Adrenal gland (tissue), 12 donors: ENCODE data around the gene DNAH8. TPM values are rescaled to one million over a fixed set of nuclear protein-coding genes. Genes with fewer than 3 reads are reported as not detected.

ENCODE experiments used
- DNase-seq, 7 donors: peaks; one replicate each; pipeline ENCODE4 v3.0.0-alpha.2; 2019 to 2020
- H3K27ac ChIP-seq, 5 donors: fragments of 200-600 bp; sonication (generic) in 4 of 5; 1 replicate in 3 of 5; 2 replicates in 2 of 5; pipeline versions ENCODE4 v1.5.1 to v1.8.0; 2016 to 2020; ENCODE audit warnings: mild to moderate bottlenecking in 1 of 5
- H3K27me3 ChIP-seq: fragments of 200-600 bp; 2 replicates; pipeline ENCODE4 v1.8.0; 2021
- H3K36me3 ChIP-seq, 2 donors: fragments of 200-600 bp; replicated peaks in 1 of 2; 1 replicate in 1 of 2; 2 replicates in 1 of 2; pipeline versions ENCODE4 v1.5.1 to v1.8.0; 2018 to 2022
- H3K4me1 ChIP-seq, 2 donors: fragments of 200-600 bp; replicated peaks in 1 of 2; 1 replicate in 1 of 2; 2 replicates in 1 of 2; pipeline versions ENCODE4 v1.5.1 to v1.8.0; 2018 to 2021
- H3K4me3 ChIP-seq, 4 donors: fragments of 200-600 bp; sonication (generic) in 3 of 4; one replicate each; pipeline ENCODE4 v1.5.1; 2016 to 2018
- H3K9me3 ChIP-seq, 3 donors: fragments of 200-600 bp; sonication (generic) in 1 of 3; replicated peaks in 1 of 3; 1 replicate in 2 of 3; 2 replicates in 1 of 3; pipeline versions ENCODE4 v1.5.1 to v1.8.0; 2016 to 2021
- POLR2A ChIP-seq, 2 donors: fragments of 450-650 bp; IDR thresholded peaks; one replicate each; pipeline ENCODE4 v1.6.1; 2017; ENCODE audit warnings: antibody characterized with exemption in 2 of 2, mild to moderate bottlenecking in 2 of 2, moderate library complexity in 1 of 2
- WGBS, 4 donors: extraction: QIAGEN DNeasy Blood & Tissue Kit in 2 of 4; methylation state at CpG; one replicate each; pipeline versions ENCODE4 v1.1.5 to v1.1.7; 2013 to 2017; 5-methylcytosine and 5-hydroxymethylcytosine counted together
- intact Hi-C, 2 donors: fragments of 100-400 bp; cut with DNase I; formaldehyde crosslinking; loops; one replicate each; pipeline versions ENCODE4 v1.14.1 to v1.15.0; 2022 to 2023
- polyA plus RNA-seq, 3 donors: library from polyadenylated mRNA; stranded (reverse); fragments of 200-250 nt in 2 of 3; fragments of 350-450 nt in 1 of 3; fragmentation: Illumina TruSeq in 1 of 3; extraction: RNeasy Lipid Tissue Mini Kit (QIAGEN cat#74804) in 1 of 3; gene quantifications; one replicate each; pipeline ENCODE4 v1.2.3, GENCODE V29; 2013 to 2014
- total RNA-seq, 9 donors: library from RNA; depleted of rRNA in 4 of 9; stranded (reverse); fragments of >200 nt in 4 of 9; fragments of 120-200 nt in 1 of 9; fragmentation: NEBNext Ultra II Directional in 1 of 9; extraction: Animal tissue kit (Norgen Biotek cat#: 25700) in 1 of 9; gene quantifications; one replicate each; pipeline versions ENCODE4 v1.1.0 to v1.2.4, GENCODE V29; 2013 to 2023
- TF ChIP-seq, protein P1 (sequence below), 6 experiments: fragments of 450-650 bp in 4 of 6; fragments of 200-600 bp in 2 of 6; sonication (generic) in 1 of 6; IDR thresholded peaks; 1 replicate in 5 of 6; 2 replicates in 1 of 6; pipeline versions ENCODE4 v1.5.1 to v1.8.0; 2016 to 2021; ENCODE audit warnings: antibody characterized with exemption in 6 of 6, mild to moderate bottlenecking in 2 of 6, moderate library complexity in 1 of 6
- donor health status: healthy with polysubstance abuse.
- donor health status: Bipolar disorder and iron deficiency.
- donor health status: DM: yes; HTN: yes; CAD: no.
- donor health status: DM: no; HTN: no; CAD: no.
- donor health status: DM: no; HTN: no; CAD: no.
- donor health status: DM: yes; HTN: yes; CAD: no.

DNAH8 gene
- total and polyA plus RNA-seq, 12 donors = under 0.01 to 0.02 TPM; not detected in 10

DNA sequence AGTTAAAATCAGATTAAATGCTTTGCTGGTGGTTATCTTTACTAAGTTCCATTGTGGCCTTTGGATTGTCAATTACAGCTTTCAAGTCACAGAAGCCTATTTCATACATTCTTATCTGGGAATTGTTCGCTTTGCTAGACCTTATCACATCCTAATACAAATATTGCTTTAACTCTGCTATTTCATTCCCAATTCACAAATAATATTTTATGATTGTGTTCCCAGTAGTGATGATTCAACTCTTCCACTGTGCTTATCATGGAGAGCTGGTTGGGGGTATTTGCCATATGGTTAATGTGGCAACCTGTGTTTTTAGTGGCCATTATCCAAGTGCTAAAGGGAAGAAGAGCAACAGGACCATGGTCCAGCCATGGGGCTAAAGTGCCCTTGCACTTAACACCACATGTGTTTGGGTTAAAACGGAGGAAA lies 260.5 kb downstream of the DNAH8 start:
- DNase-seq = no peak
- no peaks in the 10 kb centered on the region for H3K4me1 ChIP-seq
- no peaks in the 10 kb centered on the region for H3K9me3 ChIP-seq
- intact Hi-C loops = loop anchor here (10.0 kb wide), 1 partner anchor 329 kb away; no protein-coding TSS in a partner anchor
- H3K27me3 ChIP-seq = peaks cover 25% of the 10 kb centered on the region
- no peak overlapping the region for H3K27ac ChIP-seq
- H3K4me3 ChIP-seq = no peak overlapping the region
- WGBS, 4 donors = 55 to 75% (median 63%) methylated on average over 2 of the region's 2 CpGs
- no peak for TF ChIP-seq POLR2A (IDR thresholded peaks at IDR 0.05)
- TF ChIP-seq, protein P1, sequence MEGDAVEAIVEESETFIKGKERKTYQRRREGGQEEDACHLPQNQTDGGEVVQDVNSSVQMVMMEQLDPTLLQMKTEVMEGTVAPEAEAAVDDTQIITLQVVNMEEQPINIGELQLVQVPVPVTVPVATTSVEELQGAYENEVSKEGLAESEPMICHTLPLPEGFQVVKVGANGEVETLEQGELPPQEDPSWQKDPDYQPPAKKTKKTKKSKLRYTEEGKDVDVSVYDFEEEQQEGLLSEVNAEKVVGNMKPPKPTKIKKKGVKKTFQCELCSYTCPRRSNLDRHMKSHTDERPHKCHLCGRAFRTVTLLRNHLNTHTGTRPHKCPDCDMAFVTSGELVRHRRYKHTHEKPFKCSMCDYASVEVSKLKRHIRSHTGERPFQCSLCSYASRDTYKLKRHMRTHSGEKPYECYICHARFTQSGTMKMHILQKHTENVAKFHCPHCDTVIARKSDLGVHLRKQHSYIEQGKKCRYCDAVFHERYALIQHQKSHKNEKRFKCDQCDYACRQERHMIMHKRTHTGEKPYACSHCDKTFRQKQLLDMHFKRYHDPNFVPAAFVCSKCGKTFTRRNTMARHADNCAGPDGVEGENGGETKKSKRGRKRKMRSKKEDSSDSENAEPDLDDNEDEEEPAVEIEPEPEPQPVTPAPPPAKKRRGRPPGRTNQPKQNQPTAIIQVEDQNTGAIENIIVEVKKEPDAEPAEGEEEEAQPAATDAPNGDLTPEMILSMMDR (IDR thresholded peaks at IDR 0.05) = no peak
- no peaks in the 10 kb centered on the region for H3K36me3 ChIP-seq

DNA sequence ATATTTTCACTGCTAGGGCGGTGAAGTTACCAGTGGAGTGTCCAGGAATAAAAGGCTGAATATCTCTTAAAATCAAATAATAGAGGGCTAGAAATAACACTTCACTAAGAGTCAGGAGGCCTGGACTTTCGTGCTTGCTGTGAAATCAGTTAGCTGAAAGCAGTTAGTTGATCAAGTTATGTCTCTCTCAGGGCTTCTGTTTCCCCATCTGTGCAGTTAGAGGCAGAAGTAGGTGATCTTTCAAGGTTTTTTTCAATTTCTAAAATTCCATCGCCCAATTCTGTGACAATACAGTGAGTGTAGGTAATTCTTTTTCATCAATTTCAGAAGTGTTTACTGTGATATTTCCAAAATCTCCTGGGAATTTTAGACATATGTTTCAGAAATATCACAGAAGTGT lies 260.9 kb downstream of the DNAH8 start:
- Histone ChIP-seq H3K36me3 (no peaks in the 10 kb centered on the region), H3K9me3 (no peaks in the 10 kb centered on the region), H3K4me3 (no peak overlapping the region), H3K27me3 (peaks cover 25% of the 10 kb centered on the region), H3K27ac (no peak overlapping the region), H3K4me1 (no peaks in the 10 kb centered on the region)
- TF ChIP-seq, protein P1 (IDR thresholded peaks at IDR 0.05) = no peak
- no peak for TF ChIP-seq POLR2A (IDR thresholded peaks at IDR 0.05)
- DNase-seq = no peak
- intact Hi-C loops = loop anchor here (10.0 kb wide), 1 partner anchor 329 kb away; no protein-coding TSS in a partner anchor
- 72 to 79% (median 75%) methylated on average over 3 of the region's 3 CpGs for WGBS, 4 donors

DNA sequence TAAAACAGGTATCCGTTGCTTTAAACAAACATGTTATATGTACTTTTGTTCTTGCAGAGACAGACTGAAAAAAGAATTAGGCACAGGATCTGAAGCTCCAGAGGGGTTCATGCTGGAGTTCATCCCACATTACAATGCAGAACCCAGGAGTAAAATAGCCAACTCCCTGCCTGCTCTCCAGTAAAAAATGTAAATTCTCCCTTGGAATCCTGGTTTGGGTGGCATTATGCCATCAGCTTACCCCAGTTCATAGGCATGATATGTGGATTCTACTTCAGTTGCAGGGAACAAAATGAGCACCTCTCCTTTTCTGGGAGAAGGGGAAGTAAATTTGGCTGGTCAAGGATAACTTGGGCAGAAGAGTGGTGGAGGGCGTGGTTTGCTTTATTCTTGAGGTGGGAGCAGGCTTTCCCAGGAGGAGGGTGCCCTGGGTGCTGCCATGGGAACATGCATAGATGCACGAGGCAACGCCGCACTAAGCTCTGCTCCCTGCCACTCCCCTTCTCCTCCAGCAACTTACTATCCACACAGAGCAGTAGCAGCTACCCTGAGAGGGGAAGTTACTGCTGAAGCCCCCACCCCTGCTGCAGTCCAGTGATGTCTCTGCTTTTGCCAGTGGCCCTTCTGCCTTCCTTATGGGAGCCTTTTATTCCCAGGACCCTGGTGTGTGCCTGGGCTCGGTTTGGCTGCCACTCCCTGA lies 261.8 kb downstream of the DNAH8 start:
- Histone ChIP-seq H3K4me1 (no peaks in the 10 kb centered on the region), H3K9me3 (no peaks in the 10 kb centered on the region), H3K27ac (no peak overlapping the region), H3K4me3 (no peak overlapping the region), H3K36me3 (no peaks in the 10 kb centered on the region), H3K27me3 (peaks cover 25% of the 10 kb centered on the region)
- WGBS, 4 donors = 51 to 66% (median 58%) methylated on average over 5 to 6 of the region's 6 CpGs
- TF ChIP-seq, protein P1 (IDR thresholded peaks at IDR 0.05) = no peak
- no peak for TF ChIP-seq POLR2A (IDR thresholded peaks at IDR 0.05)
- intact Hi-C loops = loop anchor here (10.0 kb wide), 1 partner anchor 328 kb away; no protein-coding TSS in a partner anchor
- no peak for DNase-seq

DNA sequence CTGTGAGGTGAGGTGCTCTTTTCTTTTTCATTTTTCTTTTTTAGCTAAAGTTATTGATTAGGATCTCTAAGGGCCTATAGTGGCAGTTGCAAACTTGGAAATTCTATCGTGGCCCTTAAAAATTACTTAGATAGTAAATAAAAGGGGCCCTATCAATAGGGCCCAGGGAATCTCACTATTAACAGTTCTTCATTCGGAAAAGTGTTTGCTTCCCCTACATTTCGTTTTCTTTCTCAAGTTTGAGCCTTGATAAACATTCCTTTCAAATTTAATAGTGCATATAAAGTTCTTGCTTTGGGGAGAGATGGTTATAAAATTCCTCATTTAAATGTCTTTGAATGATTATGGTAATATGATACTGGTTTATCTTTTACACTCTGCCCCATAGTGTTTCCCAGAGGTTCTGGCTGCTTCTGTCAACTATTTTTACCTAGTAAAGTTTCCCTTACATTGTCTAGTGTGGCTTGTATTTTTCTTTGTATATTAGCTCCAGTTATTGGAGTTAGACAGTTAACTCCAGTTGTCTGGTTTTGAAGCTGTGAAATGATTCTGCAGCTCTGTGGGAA lies 263.1 kb downstream of the DNAH8 start:
- Histone ChIP-seq H3K27ac (no peak overlapping the region), H3K4me3 (no peak overlapping the region), H3K36me3 (no peaks in the 10 kb centered on the region), H3K9me3 (no peaks in the 10 kb centered on the region), H3K27me3 (peaks cover 25% of the 10 kb centered on the region), H3K4me1 (no peaks in the 10 kb centered on the region)
- no peak for DNase-seq
- TF ChIP-seq, protein P1 (IDR thresholded peaks at IDR 0.05) = no peak
- no peak for TF ChIP-seq POLR2A (IDR thresholded peaks at IDR 0.05)
- intact Hi-C loops = loop anchor here (10.0 kb wide), 1 partner anchor 327 kb away; no protein-coding TSS in a partner anchor
- WGBS, 4 donors = 60 to 82% (median 70%) methylated on average over 3 of the region's 3 CpGs
